ENCODE results near the gene PCSK7. TPM values are rescaled to one million over a fixed set of nuclear protein-coding genes. Genes with fewer than 3 reads are reported as not detected.
"Not testable (repeated sequence)": the region's sequence is repeated elsewhere in the genome, so short reads cannot be mapped to it uniquely, and the experiment has no call there.

The PCSK7 gene
- total RNA-seq, 1 donor from 2014 or later: 27.0 TPM

- no peak for DNase-seq (ENCODE audit: low spot score)
Measured at GRCh38 chr11:117183724-117184349, 48.0 kb downstream of the PCSK7 start.

DNA sequence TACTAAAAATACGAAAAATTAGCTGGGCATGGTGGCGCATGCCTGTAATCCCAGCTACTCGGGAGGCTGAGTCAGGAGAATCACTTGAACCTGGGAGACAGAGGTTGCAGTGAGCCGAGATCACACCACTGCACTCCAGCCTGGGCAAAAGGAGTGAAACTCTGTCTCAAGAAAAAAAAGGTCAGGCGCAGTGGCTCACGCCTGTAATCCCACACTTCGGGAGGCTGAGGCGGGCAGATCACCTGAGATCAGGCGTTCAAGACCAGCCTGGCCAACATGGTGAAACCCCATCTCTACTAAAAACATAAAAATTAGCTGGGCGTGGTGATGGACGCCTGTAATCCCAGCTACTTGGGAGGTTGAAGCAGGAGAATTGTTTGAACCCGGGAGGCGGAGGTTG, 48.7 kb downstream of the PCSK7 start:
- DNase-seq (ENCODE audit: low spot score): not testable (repeated sequence)

DNA sequence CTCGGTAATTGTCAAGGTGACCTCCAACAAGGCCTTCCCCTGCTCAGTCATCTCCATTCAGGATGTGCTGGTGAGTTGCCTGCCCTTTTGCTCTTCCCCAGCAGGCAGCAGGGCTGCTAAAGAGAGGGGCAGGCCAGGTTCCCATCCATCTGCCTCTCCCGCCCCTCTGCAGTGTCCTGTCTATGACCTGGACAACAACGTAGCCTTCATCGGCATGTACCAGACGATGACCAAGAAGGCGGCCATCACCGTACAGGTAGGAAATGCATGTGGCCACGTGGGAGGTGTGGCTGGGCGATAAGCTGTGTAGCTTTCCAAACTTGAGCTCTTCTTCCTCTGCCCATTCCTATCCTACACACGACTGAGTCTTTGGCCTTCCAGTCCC, 49.3 kb downstream of the PCSK7 start:
- DNase-seq (ENCODE audit: low spot score): no peak

DNA sequence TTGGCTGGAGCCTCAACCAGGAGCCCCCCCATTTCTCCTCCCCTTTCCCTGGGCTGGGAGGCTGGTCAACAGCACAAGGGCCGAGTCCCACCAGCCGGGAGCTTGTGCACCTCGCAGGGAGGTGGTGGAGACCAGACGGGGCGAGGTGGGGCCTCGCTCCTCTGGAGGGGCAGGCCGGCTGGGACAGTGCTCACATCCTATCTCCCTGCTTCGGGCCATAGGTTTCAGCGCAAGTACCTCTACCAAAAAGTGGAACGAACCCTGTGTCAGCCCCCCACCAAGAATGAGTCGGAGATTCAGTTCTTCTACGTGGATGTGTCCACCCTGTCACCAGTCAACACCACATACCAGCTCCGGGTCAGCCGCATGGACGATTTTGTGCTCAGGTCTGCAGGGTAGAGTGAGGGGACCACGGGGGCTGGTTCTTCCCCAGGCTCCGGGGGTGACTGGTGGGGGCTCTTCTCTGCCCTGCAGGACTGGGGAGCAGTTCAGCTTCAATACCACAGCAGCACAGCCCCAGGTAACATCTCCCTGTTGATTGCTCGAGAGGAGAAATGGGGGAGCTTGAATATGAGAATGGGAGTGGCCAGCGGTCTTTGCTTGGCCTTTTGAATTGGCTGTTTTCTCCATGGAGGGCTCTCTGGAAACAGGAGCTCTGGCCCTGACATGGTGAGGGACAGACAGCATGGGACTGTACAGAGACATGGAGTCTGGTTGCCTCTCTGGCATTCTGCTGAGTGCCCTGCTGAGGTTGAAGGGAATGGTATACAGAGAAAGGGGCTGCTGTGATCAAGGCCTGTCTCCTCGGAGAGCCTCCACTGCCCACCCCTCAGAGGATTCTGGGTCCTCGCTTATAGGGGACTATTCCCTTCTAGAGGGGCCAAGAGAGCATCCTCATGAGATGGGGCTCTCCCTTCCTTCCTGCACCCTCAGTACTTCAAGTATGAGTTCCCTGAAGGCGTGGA, 50.0 kb downstream of the PCSK7 start:
- DNase-seq (ENCODE audit: low spot score): no peak

- peak; percentile 49 for DNase-seq (ENCODE audit: low spot score)
Measured at GRCh38 chr11:117180661-117181585, 51.0 kb downstream of the PCSK7 start.

- peak; percentile 66 for DNase-seq (ENCODE audit: low spot score)
Measured at GRCh38 chr11:117180020-117180419, 51.9 kb downstream of the PCSK7 start.

GRCh38 chr11:117179048-117179999, 52.5 kb downstream of the PCSK7 start:
- peak; percentile 23 for DNase-seq (ENCODE audit: low spot score)

GRCh38 chr11:117178210-117179034, 53.5 kb downstream of the PCSK7 start, which contains the start of gene SIDT2:
TSS of gene SIDT2 (plus strand) at chr11:117178743. CDS start at chr11:117179264, 521 bp downstream.
- peak; percentile 98 for DNase-seq (ENCODE audit: low spot score)

GRCh38 chr11:117177534-117178209, 54.2 kb downstream of the PCSK7 start:
- peak; percentile 38 for DNase-seq (ENCODE audit: low spot score)

DNA sequence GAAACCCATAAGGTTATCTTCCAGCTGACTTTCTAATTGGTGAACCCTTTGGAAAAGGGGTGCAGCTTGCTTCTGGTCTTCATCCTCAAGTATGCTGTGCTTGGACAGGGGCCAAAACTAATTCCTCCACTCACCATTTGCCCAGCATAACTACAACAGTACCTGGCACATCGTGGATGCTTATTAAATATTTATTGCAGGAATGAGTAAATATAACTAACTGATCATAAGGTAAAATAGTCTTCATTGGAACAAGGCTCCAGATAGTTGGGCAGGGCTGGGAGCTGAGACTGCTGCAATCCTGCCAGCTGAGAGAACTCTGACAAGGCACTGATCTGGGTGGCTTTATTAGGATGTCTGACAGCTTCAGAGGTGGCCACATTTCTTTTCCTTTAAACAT, 55.7 kb downstream of the PCSK7 start:
- DNase-seq (ENCODE audit: low spot score): no peak

DNA sequence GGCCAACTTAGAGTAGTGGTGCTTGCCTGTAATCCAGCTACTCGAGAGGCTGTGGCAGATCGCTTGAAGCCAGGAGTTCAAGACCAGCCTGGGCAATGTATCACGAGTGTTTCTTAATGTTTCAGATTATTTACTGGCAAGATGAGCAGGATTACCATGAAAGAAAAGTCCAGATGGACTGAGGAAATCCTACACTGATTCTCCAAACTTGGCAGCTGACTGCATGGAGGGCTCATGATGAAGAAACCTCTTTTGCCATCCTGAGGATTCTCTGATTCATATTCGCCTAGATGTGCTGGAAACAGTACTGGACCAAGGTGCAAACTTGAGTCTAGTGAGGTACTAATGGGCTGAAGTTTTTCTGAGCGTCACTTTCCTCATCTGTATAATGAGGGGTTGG, 56.1 kb downstream of the PCSK7 start:
- no peak for DNase-seq (ENCODE audit: low spot score)

DNA sequence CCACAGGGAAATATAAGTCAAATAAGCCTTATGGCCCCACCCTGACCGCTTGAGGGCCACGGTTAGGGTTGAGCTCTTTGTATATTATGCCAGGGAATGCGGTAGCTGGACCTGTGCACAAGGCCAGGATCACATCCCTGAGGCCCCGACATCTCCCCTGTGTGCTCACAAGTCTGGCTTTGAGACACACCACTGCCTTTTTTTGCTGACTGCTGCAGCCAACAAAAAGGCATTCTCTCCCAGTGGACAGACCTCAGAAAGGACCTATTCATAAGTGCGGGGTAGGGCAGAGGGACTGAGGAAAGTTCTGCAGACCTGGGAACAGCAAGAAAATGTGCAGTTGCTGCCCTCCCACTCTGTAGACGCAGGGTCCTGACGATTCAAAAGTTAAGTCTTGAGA, 56.8 kb downstream of the PCSK7 start:
- no peak for DNase-seq (ENCODE audit: low spot score)

GRCh38 chr11:117172724-117173421, 59.0 kb downstream of the PCSK7 start:
- peak; percentile 54 for DNase-seq (ENCODE audit: low spot score)

DNA sequence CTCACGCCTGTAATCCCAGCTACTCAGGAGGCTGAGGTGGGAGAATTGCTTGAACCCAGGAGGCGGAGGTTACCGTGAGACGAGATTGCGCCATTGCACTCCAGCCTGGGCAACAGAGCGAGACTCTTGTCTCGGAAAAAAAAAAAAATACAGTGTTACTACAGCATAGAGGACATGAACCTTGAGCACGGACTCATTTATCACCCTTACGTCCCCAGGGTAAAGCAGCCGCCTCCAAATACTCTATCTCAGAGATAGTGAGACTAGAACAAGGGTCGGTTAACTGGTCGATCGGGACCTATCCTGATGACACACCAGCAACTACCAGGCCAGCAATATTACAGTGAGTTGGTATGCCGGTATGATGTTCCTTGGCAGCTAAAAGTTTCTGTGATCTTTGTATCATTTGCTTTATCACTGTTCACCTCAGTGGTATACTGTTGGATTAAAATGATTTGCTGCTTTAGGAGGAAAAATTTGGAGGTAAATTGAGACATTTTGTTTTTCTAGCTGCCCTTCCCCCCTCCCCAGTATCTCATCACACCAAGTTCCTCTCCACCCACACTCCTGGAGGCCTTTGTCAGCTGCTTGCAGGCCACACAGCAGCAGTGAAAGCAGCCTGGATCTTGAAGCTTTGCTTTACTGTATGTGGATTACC, 60.3 kb downstream of the PCSK7 start:
- no peak for DNase-seq (ENCODE audit: low spot score)

GRCh38 chr11:117171007-117171403, 60.9 kb downstream of the PCSK7 start:
- DNase-seq (ENCODE audit: low spot score): no peak

GRCh38 chr11:117170210-117170609, 61.7 kb downstream of the PCSK7 start:
- DNase-seq (ENCODE audit: low spot score): no peak

GRCh38 chr11:117169736-117170135, 62.1 kb downstream of the PCSK7 start:
- no peak for DNase-seq (ENCODE audit: low spot score)

GRCh38 chr11:117166491-117166890, 65.4 kb downstream of the PCSK7 start:
- DNase-seq (ENCODE audit: low spot score): no peak
